ENCODE data around the gene EEF1AKMT3.

GRCh38 chr12:57802607-57803006, 30.2 kb downstream of the EEF1AKMT3 start:
- TF ChIP-seq CTCF (IDR thresholded peaks at IDR 0.05) (no peak), POLR2A (IDR thresholded peaks at IDR 0.05) (no peak), POLR2AphosphoS5 (IDR thresholded peaks at IDR 0.05) (no peak), EP300 (IDR thresholded peaks at IDR 0.05) (no peak)

Measured in stomach (tissue), 4 donors.